ENCODE results near the gene PARL. TPM values are rescaled to one million over a fixed set of nuclear protein-coding genes. Genes with fewer than 3 reads are reported as not detected.

PARL gene
- total RNA-seq, 4 donors from 2014 or later: 30.5 to 49.5 (median 41.3) TPM

DNA sequence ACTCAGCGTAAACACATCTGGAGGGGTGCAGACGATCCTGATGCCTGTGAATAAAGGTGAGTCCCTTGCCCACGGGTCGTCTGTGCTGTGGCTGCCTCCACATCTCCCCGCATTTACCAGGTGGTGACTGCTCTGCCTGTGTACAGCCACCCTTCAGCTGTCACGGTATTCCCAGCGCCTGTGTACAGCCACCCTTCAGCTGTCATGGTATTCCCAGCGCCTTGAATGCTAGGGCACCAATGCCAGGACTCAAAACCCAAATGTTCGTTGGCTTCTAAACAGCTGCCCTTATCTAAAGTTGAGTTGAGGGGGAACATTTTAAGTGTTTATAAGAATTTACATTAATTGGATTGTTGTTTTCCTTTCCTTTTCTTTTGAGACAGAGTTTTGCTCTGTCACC, 86.7 kb downstream of the PARL start:
- H3K4me3 ChIP-seq: no peak overlapping the region
- H3K36me3 ChIP-seq: peaks cover 0 to 50% of the 10 kb centered on the region in 2 donors
- intact Hi-C loops (cut with DNase I; ENCODE audit: low total_unique reads) (no loop called here), in situ Hi-C loops (cut with MboI; ENCODE audit: low sequenced_read_pairs in 4 of 4) (no loop called here)
- no peaks in the 10 kb centered on the region for H3K27me3 ChIP-seq
- no peak overlapping the region for H3K27ac ChIP-seq
- no peak for ATAC-seq
- TF ChIP-seq, protein P1, sequence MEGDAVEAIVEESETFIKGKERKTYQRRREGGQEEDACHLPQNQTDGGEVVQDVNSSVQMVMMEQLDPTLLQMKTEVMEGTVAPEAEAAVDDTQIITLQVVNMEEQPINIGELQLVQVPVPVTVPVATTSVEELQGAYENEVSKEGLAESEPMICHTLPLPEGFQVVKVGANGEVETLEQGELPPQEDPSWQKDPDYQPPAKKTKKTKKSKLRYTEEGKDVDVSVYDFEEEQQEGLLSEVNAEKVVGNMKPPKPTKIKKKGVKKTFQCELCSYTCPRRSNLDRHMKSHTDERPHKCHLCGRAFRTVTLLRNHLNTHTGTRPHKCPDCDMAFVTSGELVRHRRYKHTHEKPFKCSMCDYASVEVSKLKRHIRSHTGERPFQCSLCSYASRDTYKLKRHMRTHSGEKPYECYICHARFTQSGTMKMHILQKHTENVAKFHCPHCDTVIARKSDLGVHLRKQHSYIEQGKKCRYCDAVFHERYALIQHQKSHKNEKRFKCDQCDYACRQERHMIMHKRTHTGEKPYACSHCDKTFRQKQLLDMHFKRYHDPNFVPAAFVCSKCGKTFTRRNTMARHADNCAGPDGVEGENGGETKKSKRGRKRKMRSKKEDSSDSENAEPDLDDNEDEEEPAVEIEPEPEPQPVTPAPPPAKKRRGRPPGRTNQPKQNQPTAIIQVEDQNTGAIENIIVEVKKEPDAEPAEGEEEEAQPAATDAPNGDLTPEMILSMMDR (IDR thresholded peaks at IDR 0.05 in 4 of 5, conservative IDR thresholded peaks at IDR 0.05 in 1 of 5): no peak
- no peak for TF ChIP-seq POLR2A (IDR thresholded peaks at IDR 0.05)
- H3K9me3 ChIP-seq: no peaks in the 10 kb centered on the region
- H3K4me1 ChIP-seq: no peaks in the 10 kb centered on the region
- no peak for DNase-seq

DNA sequence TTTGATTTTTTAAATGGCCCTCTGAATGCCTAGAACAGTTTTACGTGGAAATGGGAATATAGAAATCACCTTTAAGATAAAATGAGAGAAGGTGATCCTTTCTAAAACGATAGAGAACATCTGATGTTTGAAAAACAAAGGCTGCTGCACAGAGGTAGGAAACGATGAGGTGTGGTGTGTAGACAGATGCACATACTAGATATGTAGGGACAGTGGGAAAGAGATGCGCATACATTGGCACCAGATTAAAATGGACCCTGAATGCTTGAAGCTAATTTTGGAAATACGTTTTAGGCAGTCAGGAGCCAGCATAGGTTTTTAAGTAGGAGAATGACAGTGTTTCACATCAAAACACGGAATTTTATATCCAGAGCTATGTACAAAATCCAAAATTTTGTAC, 88.3 kb downstream of the PARL start:
- Histone ChIP-seq H3K4me3 (no peak overlapping the region), H3K27me3 (no peaks in the 10 kb centered on the region), H3K4me1 (no peaks in the 10 kb centered on the region), H3K36me3 (peaks cover 0 to 47% of the 10 kb centered on the region in 2 donors), H3K27ac (no peak overlapping the region), H3K9me3 (no peaks in the 10 kb centered on the region)
- intact Hi-C loops (cut with DNase I; ENCODE audit: low total_unique reads): no loop called here
- TF ChIP-seq POLR2A (IDR thresholded peaks at IDR 0.05): no peak
- TF ChIP-seq, protein P1 (IDR thresholded peaks at IDR 0.05 in 4 of 5, conservative IDR thresholded peaks at IDR 0.05 in 1 of 5): no peak
- no peak for DNase-seq
- in situ Hi-C loops (cut with MboI; ENCODE audit: low sequenced_read_pairs in 4 of 4): no loop called here
- no peak for ATAC-seq

DNA sequence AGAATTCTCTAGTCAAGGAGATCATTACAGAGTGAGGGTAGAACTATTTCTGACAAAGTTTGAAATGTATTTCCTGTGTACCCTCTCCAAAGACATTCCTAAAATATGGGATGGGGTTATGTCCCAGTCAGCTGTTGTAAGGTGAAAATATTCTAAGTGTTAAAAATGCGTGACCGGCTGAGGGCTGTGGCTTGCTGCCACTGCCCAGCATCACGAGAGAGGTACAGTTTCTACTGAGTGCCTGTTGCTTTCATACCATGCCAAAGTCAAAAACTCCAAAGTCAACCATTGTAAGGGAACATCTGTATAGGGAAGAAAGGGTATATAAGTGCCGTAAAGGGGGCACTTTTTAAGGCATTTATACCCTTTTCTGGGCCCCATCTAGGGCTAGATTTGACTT, 90.2 kb downstream of the PARL start:
- TF ChIP-seq, protein P1 (IDR thresholded peaks at IDR 0.05 in 4 of 5, conservative IDR thresholded peaks at IDR 0.05 in 1 of 5): no peak
- no peak for TF ChIP-seq POLR2A (IDR thresholded peaks at IDR 0.05)
- intact Hi-C loops (cut with DNase I; ENCODE audit: low total_unique reads) (no loop called here), in situ Hi-C loops (cut with MboI; ENCODE audit: low sequenced_read_pairs in 4 of 4) (no loop called here)
- no peaks in the 10 kb centered on the region for H3K27me3 ChIP-seq
- DNase-seq: no peak
- peaks cover 0 to 44% of the 10 kb centered on the region in 2 donors for H3K36me3 ChIP-seq
- no peak overlapping the region for H3K4me3 ChIP-seq
- ATAC-seq: no peak
- no peaks in the 10 kb centered on the region for H3K4me1 ChIP-seq
- H3K27ac ChIP-seq: no peak overlapping the region
- H3K9me3 ChIP-seq: no peaks in the 10 kb centered on the region

DNA sequence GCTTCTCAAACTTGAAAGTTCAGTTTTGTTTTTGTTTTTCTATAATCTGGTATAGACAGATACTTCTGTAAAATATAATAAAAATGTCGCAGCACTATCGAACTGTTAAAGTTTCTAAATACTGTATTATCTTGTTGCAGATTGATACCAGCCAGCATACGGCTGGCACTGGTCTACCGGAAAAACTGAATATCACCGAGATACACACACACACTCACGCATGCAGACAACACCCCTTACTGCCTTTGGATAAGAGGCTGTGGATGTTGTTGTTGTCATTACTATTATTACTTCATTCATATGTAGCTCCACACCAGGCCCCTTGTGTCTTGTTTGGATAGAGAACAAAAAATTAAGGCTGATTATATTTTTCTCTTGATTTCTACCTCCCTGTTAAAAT, 91.7 kb downstream of the PARL start:
- Histone ChIP-seq H3K27me3 (no peaks in the 10 kb centered on the region), H3K4me3 (no peak overlapping the region), H3K36me3 (peaks cover 0 to 29% of the 10 kb centered on the region in 2 donors), H3K9me3 (no peaks in the 10 kb centered on the region), H3K4me1 (no peaks in the 10 kb centered on the region), H3K27ac (no peak overlapping the region)
- ATAC-seq (no peak), DNase-seq (no peak)
- intact Hi-C loops (cut with DNase I; ENCODE audit: low total_unique reads): no loop called here
- in situ Hi-C loops (cut with MboI; ENCODE audit: low sequenced_read_pairs in 4 of 4): no loop called here
- no peak for TF ChIP-seq POLR2A (IDR thresholded peaks at IDR 0.05)
- TF ChIP-seq, protein P1 (IDR thresholded peaks at IDR 0.05 in 4 of 5, conservative IDR thresholded peaks at IDR 0.05 in 1 of 5): no peak

DNA sequence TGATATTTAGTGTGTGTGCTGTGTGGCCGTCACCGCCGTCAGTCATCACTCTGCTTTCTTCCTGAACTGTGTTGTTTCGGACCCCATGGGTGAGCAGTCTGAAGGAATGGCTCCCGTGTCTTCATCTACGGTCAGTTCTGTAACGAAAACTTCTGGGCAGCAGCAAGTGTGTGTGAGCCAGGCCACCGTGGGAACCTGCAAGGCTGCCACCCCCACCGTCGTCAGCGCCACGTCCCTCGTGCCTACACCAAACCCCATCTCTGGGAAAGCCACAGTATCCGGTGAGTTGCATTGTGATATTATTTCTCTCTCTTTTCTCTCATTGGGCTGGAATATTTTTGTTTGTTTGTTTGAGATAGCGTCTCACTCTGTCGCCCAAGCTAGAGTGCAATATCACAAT, 94.0 kb downstream of the PARL start:
- no peaks in the 10 kb centered on the region for H3K9me3 ChIP-seq
- H3K36me3 ChIP-seq: peaks cover 0 to 40% of the 10 kb centered on the region in 2 donors

More for the DNA sequence above, 94.0 kb downstream of the PARL start:
- Histone ChIP-seq H3K4me1 (peaks cover 0 to 1% of the 10 kb centered on the region in 2 donors), H3K27me3 (no peaks in the 10 kb centered on the region), H3K4me3 (no peak overlapping the region), H3K27ac (no peak overlapping the region)
- in situ Hi-C loops (cut with MboI; ENCODE audit: low sequenced_read_pairs in 4 of 4) (no loop called here), intact Hi-C loops (cut with DNase I; ENCODE audit: low total_unique reads) (no loop called here)
- DNase-seq (no peak), ATAC-seq (no peak)
- TF ChIP-seq, protein P1 (IDR thresholded peaks at IDR 0.05 in 4 of 5, conservative IDR thresholded peaks at IDR 0.05 in 1 of 5): no peak
- TF ChIP-seq POLR2A (IDR thresholded peaks at IDR 0.05): no peak
